HTERT RPE-1 (cell line): ENCODE measurements around the gene MAML2.

Experiments used
- in situ Hi-C: fragments of 300-500 bp; cut with MboI; formaldehyde crosslinking; loops from 4 replicates; pipeline ENCODE4 v1.14.3; 2020; ENCODE audit warnings: low sequenced_read_pairs

The MAML2 gene

DNA sequence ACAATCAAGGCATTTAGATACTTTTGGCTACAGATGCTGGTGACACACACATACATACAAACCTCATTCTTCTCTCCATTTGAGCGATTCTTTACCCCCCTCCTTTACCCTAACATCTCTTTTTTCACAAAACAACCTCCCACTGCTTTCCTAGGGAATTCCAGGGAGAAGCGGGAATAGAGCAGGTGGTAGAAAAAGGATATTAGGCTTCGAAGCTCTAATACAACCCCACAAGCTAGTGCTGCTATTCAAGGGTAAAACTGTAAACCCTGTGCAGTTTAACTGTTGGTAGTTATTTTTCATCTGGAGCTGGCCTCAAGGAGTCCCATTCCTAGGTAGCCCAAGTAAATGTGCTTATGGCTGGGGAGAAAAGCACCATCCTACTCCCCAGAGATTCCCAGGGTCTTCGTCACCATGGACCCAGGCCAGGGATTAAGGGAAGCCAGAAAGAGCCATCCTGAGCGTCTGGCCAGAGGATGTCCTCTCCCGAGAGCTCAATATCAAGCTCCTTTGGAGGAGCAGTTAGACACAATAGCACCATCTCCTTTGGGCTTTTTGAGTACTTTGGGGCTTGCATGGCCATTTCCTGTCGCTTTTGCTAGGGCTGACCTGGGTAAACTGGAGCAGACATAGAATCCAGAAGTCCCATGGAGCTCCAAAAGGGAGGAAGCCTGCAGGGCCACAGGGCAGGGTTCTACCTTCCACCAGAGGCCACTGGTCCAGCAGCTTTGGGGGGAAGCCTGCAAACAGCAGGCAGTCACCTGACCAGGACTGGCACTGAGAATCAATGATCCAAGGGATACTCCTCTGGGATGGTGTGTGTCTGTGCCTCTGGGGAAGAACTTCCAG is 3.1 kb downstream of the MAML2 start:
- in situ Hi-C loops = no loop called here

DNA sequence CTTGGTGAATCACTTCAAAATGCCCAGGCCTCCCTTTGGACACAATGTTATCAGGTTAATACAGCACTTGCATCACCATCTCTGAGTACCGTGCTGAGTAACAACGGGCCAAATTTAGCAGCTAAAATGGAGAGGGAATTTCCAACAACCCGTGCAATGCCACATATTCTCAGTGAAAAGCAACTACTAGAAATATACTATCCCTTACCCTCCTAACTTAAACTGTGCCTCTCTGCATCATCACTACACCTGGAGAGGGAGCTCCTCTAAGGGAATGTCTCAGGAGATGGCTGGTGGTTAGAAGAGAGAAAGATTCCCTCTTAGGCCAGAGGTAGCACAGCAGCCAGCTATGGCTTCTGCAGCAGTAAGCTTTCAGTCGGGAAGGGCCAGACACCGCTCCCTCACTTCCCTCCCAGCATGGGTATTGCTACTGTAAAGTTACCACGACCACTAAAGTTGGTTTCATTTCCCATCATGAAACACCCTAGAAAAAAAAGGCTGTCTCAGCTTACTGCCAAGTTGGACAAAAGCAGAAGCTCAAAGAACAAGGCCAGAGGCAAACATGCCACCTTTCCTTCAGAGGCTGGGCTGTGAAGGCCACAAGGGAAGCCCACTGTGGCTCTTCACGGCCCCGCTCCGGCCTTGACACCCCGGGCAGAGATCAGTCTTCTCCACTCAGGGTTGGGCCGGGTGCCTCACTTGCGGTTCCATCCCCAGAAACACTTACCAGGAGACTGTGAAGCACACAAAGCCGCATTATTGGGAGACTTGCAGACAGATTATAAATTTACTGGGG is 3.9 kb downstream of the MAML2 start:
- in situ Hi-C loops = no loop called here

DNA sequence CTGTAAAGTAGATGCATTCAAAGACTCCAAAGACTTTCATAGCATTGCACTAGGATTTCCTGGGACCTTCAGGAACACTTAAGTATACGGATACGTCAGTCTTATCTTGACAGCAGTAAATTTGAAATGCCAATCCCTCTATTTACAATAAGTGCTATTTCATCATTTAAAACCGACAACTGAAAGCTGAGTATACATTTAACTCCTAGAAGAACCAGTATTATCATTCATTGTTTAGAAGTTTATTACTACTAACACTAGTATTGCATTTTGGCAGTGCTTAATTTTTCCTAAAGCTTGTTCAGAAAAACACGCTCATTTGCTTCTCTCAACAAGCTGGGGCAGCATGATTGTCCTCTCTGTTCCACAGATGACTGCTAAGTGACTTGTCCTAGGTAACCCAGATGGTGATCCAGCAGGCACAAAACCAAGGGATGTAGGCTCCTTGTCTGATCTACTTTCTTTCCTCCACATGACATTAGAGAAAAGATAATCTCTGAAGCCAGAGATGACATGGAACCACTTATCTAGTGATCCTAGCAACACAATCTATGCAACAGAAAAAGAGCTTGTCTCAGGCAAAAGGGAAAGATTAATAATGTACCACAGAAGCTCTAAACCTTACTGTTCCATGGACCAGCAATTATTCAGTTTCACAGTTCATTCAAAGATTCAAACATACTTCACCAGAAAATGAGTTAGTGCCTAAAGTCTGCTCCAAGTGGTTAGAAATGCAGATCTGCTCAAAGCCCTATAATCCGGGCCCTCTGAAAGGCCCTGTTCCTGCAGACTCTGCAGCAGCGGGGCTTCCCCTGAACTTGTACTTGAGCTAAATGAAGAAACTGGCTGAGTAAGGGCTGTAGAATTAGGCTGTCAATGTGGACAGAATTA is 5.2 kb downstream of the MAML2 start:
- in situ Hi-C loops = no loop called here

DNA sequence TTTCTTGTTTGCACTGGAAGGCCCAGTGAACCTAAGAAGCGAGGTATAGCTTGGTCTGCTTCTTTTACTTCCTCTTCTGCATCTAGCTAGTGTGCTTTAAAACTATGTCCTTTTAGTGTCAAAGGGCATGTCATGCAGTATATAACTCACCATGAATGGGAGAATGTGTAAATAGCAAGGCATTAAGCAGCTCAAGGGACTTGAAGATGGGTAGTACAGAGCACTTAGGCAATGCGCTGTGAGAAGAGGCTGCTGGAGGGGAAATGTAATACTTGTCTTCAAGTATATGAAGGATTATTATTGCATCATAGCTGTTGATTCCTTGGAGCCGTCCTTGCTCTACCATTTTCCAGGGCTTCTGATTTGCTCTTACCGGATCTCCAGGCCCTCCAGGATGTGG is 7.6 kb downstream of the MAML2 start:
- in situ Hi-C loops = no loop called here

DNA sequence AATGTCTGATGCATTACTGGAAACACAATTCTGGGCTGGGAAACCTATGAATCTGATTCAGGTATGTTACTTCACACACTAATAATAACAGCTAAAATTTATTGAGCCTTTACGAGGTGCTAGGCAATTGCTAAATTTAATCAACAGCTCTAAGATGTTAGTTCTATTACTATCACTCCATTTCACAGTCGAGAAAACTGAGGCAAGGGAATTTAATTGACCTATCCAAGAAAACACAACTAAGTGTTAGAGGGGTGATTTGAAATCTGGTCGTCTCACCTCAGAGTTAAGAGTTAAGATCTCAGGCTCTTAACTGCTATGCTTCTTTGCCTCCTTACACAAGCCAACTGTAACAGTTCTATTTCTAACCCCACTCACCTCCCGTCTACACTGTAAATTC is 8.8 kb downstream of the MAML2 start:
- in situ Hi-C loops = no loop called here

DNA sequence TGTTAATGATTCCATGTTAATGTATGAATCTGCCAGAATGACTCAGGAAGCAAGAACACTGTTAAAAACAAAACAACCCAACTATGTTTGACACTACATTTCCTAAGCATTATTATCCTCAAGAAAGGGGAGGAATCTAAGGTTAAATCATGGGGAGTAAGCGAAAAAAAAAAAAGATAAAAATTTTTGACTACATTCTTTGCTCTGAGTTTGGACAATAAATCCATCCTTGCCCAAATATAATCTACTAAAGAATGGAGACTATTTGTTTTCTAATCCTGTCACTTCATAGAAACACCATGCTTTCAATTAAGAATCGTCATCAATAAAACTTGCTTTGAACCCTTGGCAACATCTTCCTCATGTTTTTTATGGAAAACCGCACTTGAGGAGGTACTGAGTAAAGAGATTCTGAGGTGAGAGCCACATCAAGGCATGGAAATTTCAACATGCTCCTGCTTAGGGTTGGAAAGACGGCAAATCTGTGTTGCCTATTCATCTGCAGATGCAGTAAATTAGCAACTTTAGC is 9.7 kb downstream of the MAML2 start:
- in situ Hi-C loops = no loop called here

DNA sequence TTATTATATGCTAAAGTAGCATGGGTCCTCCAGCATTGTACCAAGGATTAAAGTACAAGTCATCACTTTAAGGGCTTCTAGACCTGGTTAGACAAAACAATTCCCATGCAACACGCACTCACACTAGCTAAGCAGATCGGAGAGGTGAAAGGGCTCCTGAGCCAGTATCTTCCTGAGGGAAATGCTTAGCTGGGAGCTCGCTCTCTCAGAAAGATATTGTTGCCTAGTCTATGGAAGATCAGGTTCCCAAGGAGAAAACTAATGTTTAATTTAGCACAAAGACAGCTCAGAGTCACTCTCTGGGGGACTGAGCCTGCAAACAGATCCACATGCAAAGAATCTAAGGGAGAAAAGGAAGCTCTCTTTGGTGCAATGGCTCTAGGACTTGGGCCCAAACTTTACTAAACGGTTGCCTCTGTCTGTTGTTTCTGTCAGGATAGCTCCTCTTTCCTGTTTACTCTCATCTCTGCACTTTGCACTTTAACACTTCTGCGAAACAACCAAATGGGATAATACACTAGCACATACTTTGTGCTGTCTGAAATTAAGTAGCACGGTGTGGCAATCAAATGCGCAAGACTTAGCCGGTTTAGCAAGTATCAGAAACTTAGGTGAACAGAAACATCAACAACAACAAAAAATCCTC is 10.7 kb downstream of the MAML2 start:
- in situ Hi-C loops = no loop called here

DNA sequence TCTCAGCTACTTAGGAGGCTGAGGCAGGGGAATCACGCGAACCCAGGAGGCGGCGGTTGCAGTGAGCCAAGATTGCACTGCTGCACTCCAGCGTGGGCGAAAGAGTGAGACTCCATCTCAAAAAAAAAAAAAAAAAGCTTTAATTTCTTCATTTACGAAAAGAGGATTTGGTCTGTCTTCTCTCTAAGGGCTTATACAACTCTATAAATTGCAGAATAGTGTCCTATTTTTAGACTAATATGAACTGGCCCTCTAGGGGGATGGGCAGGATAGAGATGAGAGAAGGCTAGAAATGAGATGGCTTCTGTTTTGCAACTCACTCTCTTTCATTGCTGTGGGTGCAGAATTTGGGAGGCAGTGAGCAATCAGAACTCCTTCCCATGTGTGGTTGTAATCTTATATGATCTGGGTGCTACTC is 11.3 kb downstream of the MAML2 start:
- in situ Hi-C loops = no loop called here

DNA sequence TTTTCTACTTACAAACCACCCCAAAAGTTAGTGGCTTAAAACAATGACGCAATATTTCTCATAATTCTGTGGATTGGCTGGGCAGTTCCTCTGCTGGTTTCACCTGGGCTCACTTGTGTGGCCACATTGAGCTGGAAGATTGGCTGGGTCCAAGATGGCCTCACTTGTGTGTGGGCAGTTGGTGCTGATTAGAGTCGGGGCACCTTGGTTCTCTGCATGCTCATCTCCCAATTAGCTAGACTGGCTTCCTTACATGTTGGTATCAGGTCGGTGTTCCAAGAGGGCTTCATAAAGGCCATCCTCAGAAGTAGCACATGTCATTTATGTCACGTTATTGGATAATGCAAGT is 12.5 kb downstream of the MAML2 start:
- in situ Hi-C loops = no loop called here

DNA sequence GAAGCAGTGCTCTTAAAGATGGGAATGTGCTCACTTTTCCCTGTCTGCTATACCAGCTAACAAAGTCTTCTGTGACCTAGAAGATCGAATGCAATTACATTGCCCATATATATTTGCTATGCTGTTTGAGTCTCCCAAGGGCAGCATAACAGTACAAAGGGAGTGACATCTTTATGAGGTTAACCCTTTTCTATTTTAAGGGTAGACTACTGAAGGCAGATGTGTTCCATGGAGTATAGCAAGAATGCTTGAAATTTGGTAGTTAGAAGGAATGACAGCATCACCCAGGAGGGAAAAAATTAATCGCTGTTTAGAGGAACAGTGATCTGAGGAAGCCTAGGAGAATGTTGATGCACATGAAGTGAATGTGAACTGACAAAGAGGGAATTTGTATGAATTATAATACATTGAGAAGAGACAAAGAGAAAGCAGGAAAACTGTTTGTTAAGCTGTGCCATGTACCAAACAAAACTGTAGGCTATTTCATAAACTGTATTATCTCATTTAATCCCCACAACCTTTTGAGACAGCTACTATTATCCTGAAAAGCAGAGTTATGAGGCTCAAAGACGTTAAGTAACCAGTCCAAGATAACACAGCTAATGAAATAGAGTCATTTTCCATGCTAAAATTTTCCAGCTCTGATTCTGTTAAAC is 13.0 kb downstream of the MAML2 start:
- in situ Hi-C loops = no loop called here

DNA sequence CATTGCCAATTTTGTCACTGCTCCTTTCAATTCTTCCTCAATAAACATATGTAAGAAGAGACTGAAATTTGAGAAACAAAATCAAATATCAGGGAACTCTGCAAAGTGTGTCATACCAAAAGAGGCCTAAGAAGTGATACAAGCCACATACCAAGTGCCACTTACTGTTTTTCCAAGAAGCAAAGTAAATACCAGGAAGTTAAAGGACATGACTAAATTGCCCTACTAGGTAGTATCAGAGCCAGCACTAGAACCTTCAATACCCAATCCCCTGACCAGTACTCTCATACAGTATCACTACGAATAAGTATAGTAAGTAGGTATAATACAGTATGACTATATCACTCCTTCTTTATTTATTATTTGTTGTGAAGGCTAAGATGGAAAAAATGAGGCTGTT is 13.6 kb downstream of the MAML2 start:
- in situ Hi-C loops = no loop called here

DNA sequence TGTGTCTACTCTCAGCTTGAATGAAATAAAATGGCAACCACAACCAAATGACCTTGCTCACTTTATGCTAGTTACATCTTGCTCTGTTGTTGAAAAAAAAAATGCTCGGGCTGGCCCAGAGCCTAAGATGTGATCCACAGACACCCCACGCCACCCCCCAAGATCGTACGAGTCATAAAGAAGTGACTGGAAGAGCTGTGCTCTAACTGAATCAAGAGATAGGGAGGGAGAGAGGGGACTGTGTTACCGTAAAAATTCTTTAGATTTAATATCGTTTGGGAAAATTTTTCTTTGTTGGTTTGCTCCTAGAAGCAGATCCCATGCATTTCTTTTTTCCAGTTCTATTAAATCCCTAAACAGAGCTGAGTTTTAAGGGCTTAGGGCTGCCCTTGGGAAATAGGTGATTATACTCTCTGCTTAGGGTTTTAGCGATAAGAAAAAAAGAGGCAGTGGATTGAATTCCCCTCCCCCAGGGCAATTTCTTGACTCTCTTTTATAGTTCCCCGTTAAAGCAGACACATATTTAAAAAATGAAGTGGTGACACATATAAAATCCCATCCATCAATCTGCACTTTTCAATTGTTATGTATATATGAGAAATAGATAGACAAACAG is 14.5 kb downstream of the MAML2 start:
- in situ Hi-C loops = no loop called here

DNA sequence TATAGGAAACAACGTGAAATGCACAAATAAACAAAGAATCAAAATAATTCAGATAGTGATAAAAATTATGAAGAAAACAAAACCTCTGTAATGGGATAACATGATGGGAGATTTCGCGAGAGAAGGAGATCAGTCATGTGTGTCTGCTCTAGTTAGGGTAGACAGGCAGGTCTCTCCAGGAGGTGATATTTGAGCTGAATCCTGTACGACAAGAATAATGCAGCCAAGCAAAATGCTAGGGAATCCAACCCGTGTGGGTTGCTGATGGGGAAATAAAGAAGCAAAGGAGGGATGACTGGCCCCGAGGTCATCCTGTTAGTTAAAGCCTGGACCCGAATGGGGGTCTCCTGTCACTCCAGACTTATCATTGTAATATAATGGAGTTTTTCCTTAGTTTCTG is 16.0 kb downstream of the MAML2 start:
- in situ Hi-C loops = no loop called here

DNA sequence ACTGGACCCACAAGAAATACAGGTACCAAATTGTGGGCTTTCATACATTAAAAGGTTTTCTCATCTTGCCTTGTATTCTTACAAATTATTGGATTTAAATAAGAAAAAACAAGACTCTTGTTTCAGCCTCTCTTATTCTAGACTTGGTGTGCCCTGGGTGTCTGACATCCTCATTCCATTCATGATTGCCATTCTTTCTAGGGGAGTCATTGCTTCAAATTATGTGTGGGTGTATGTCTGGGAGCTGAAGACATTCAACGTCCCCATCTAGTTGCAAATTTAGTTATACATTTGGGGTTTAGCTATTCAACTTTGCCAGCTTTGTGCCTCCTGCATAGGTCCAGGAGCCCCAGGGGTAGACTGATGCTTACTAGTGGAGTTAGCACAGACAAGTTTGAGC is 18.1 kb downstream of the MAML2 start:
- in situ Hi-C loops = no loop called here

DNA sequence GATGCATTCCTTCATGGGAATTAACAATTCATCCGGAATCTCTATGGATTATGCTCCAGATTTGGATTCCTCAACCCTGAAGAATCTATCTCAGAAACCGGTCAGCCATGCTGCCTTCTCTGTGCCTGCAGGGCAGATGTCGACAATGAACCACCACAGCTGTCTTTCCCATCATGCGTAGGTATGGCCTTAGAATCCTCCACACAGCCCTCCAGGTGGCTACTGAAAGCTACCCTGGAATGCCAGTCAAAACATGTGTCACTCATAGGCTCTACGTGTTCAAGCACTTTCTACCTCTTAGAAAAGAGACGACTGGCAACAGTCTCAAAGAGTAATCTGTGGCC is 19.4 kb downstream of the MAML2 start:
- in situ Hi-C loops = no loop called here

DNA sequence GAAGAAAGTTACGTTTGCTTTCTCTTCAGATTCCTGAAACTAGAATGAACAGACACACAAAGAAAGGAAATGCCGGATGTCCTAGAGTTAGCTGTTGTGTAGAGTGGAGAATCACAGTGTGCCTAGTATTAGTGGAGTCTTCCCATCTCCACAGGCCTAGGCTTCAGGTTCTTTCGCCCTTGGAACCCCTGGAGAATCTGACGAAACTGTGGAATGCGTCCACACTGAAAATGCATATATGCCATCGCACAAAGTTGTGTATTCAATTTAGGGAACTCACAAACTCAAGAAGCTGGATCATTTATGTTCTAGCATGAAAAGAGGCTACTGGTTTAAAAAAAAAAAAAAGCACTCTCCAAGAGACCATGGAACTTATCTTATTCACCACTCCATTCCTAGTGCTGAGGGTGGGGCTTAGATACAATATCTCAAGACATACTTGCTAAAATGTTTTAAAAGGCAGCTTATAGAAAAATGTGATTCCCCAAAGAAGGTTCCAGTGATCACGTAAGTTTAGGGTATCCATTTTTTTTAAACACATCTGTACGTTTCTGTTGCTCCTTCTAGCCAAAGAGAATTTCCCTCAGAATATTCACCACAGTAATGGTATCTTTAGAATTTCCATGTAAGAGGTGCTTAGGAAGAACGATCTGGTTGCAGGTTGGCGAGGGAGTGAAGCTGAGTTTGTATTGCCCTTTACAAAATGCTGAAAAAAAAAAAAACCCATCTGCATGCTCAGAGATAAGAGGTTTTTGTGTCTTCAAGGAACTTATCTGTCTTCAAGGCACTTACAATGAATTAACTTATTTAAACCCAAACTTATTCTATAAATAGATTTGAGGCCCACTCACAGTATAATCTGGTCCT is 20.0 kb downstream of the MAML2 start:
- in situ Hi-C loops = no loop called here

DNA sequence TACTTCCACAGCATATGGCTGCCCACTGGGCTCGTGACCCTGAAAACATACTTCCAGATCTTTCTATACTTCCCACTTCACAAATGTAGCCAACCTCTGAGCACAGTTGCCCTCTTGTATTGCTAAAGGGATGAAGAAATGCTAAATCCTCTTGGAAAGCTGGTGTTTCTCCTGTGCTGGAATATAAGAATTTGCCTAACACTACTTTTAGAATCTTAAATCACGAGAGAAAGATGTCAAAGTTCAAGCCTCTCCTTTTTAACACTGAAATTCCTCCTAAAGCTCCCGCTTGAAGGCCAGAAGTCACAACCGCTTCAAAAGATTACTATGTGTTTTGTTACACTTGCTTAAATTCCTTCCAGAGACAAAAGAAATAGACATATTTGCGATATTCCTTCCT is 21.9 kb downstream of the MAML2 start:
- in situ Hi-C loops = no loop called here

DNA sequence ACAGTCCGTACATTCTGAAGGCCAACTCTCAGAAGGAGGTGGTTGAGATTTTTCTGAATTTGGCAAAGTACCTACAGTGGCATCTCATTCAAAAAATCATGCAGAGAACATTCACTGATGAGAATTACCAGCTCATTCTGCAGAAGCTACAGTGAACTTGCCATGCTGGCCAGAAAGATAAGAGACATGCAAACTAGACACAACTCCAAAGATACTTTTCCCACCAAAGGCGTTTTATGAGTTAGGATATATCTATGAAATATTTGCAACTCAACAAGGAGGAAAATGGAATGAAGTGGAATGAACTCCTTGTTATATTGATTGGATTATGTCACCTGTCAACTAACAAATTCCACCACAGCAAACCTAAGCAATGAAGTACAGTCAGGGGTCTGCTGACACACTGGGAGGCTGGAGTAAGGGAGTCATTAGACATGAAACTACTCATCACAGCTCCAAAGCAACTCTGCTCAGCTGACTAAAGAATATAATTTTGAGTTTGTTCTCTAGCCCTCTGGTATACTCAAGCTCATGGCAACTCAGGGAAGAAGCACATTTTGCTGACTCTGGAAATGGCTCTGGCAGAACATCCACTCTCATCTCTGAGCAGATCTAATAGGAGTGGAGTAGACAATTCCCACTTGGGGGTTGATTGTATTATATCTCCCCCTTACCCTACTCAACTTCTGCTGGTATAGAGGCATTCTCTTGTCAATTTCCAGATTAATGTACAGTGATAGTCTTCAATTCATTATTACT is 22.9 kb downstream of the MAML2 start:
- in situ Hi-C loops = no loop called here
